DND-41 (cell line): ENCODE results near the gene TRIP10.

Source experiments
- CTCF ChIP-seq: IDR thresholded peaks from 2 replicates; pipeline ENCODE4 v1.5.1; 2012; ENCODE audit warnings: borderline replicate concordance, low read length, moderate library complexity, mild to moderate bottlenecking; ENCODE audit not compliant: poor library complexity, severe bottlenecking; ENCODE audit errors: extremely low read depth
- EZH2 ChIP-seq: IDR thresholded peaks from 3 replicates; pipeline ENCODE4 v1.6.1; 2012; ENCODE audit warnings: borderline replicate concordance, low read depth, mild to moderate bottlenecking, moderate library complexity, low read length, inconsistent platforms; ENCODE audit not compliant: severe bottlenecking

GRCh38 chr19:6787393-6787792 lies 47.9 kb downstream of the TRIP10 start:
- no peak for TF ChIP-seq CTCF
- TF ChIP-seq EZH2, result no peak
